Activated T-cell treated with anti-CD3 and anti-CD28 coated beads for 24 hours (primary cell): ENCODE measurements around the gene PAGR1.

Source experiments
- DNase-seq: peaks from one replicate; pipeline ENCODE4 v3.0.0-alpha.2; 2020; ENCODE audit warnings: low read depth

The PAGR1 gene

GRCh38 chr16:29837841-29838240 is 21.9 kb downstream of the PAGR1 start:
- DNase-seq: no peak

DNA sequence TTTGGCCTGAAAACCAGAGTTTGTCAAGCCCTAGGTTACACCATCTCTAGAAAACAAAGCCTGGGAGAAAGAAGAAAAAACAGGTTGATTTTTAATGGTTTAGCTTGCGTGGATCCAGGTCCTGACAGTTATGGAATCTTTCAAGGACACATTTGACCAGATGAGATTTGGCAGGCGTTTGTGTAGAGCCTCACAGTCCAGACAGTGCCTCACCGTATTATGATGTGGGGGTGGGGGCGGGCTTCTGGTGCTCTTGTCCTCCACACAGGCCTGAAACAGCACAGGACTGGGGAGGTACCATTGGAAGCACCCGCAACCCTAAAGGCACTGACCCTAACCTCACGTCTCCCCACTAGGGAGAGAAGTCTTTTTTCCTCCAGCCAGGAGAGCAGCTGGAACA is 23.9 kb downstream of the PAGR1 start:
- DNase-seq: no peak

DNA sequence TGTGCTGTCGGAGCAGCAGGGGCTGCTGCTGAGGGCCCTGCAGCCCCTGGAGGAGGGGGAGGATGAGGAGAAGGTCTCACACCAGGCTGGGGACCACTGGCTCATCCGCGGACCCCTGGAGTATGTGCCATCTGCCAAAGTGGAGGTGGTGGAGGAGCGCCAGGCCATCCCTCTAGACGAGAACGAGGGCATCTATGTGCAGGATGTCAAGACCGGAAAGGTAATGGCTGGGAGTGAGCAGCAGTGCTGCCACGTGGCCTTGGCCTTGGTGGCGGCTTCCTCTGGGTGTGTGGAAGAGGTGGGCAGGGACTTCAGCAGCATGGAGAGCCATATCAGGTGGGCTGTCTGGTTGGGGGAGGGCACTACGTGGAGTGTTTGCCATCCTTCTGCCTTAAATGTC is 24.3 kb downstream of the PAGR1 start:
- no peak for DNase-seq

- DNase-seq: no peak
Measured at GRCh38 chr16:29841631-29842030, 25.7 kb downstream of the PAGR1 start.

DNA sequence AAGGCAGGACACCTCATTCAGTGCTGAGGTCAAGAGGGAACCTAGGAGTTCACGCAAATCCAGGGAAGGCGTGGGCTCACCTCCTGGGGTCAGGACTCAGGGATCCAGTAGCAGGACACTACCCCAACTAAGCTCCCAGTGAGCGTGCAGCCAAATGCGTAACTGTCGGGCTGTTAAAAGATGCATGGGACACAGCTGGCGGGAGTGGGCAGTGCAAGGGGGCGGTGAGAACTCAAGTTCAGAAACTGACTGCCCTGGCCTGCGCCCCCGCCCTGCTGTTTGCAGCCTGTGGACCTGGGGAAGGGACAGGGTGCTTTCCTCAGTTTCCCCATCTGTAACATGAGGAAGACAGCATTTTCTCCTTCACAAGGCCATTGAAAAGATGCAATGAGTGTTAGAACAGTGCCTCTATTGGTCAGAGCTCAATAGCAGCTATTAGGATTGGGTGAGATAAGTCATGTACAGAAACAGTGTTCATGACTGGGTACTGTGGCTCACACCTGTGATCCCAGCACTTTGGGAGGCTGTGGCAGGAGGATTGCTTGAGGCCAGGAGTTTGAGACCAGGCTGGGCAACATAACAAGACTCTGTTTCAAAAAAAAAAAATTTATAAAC is 26.9 kb downstream of the PAGR1 start:
- no peak for DNase-seq

GRCh38 chr16:29843931-29844330 is 28.0 kb downstream of the PAGR1 start:
- no peak for DNase-seq

GRCh38 chr16:29844575-29845331 is 28.8 kb downstream of the PAGR1 start:
- DNase-seq: no peak

GRCh38 chr16:29845656-29846055 is 29.7 kb downstream of the PAGR1 start:
- no peak for DNase-seq

GRCh38 chr16:29848420-29849297 is 32.7 kb downstream of the PAGR1 start:
- DNase-seq: peak; percentile 66

DNA sequence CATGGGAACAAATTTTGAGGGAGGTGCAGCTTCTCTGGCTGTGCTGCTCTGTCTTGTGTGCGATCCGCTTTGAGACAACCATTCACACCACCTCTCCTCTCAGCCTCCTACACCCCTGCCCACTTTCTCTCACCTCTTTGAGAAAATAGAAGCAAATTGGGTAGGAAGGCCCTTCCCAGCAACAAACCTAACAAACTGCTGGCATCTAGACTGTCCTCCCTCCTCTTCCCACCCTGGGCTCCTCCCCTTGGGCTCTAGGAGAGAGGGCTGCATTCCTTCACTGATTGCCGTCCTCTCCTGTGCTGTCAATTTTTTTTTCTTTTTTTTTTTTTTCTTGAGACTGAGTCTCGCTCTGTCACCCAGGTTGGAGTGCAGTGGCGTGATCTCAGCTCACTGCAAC is 33.6 kb downstream of the PAGR1 start:
- no peak for DNase-seq

GRCh38 chr16:29850998-29851397 is 35.0 kb downstream of the PAGR1 start:
- DNase-seq: no peak

GRCh38 chr16:29852654-29853053 is 36.7 kb downstream of the PAGR1 start:
- no peak for DNase-seq

DNA sequence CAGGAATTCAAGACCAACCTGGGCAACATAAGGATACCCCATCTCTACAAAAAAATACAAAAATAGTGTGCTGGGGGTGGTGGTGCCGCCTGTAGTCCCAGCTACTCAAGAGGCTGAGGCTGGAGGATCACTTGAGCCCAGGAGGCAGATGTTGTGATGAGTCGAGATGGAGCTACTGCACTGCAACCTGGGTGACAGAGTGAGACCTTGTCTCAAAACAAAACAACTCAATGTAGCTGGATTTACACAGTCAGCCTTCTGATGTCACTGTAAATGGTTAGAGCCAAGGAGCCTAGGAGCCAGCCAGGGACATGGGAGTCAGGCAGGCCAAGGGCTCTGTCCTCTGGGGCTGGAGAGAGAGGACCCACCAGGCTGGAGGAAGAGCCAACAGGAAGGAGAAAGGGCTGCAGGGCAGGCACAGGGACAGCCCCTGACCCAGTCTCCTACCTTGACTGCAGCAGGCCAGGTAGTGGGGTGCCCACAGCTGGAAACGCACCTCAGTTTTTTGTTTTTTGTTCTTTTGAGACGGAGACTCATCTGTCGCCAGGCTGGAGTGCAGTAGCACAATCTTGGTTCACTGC is 38.7 kb downstream of the PAGR1 start:
- no peak for DNase-seq

GRCh38 chr16:29857133-29857760 is 41.3 kb downstream of the PAGR1 start:
- DNase-seq: no peak

GRCh38 chr16:29858149-29858849 is 42.3 kb downstream of the PAGR1 start:
- no peak for DNase-seq

DNA sequence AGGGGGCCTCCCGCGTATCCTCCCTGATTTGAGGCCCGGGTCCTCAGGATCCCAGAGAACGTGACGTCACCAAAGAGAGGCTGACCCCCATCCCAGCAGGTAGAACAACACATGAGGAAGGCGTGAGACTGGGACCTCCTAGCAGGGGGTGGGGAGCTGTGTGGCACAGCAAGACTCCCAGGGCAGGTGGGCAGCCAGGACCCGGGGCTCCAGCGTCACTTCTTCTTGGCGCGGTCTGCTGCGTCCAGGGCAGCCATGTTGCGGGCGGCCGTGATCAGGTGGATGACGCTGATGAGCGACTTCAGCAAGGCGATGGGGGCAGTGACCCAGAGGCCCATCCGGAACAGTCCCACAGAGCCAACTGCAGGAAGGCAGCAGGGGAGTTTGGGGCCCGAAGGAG is 43.0 kb downstream of the PAGR1 start:
- DNase-seq: no peak

DNA sequence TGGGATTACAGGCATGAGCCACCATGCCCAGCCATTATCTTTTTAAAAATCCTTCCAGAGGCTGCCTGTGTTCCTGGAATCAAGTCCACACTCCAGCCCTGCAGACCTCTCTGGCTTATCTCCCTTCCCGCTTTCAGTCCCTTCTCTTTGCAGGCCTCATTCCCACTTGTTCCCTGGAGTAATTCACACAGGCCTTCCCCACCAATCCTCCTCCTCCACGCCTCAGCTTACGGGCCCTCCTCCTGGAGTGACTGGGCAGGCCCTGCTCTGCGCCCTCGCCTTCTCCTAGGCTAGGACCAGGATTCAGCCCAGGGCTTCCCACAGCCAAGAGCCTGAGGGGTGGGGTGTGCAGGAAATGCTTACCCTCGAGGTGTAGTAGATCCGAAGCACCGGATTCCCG is 44.3 kb downstream of the PAGR1 start:
- DNase-seq: no peak

- no peak for DNase-seq
Measured at GRCh38 chr16:29862383-29862883, 46.5 kb downstream of the PAGR1 start.

- DNase-seq: peak; percentile 90
Measured at GRCh38 chr16:29862884-29863668, 47.1 kb downstream of the PAGR1 start, which contains the start of gene CDIPT. Gene CDIPT, minus strand, starts transcription at chr16:29863226. Its CDS starts 369 bp downstream, at chr16:29862857.

DNA sequence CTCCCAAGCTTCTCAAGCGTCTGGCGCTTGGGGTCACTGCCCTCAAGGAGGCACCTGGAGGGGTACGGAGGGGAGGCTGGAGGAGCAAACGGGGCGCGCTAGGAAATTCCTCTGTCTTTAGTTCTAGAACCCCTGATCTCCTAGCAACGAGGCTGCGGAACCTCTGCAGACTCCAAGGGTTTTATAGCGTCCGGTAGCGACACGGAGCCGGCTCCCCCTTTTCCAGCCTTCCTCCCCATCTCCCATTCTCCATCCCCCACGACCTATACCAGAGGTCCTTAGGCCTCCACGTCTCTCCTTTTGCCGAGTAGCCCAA is 47.7 kb downstream of the PAGR1 start:
- DNase-seq: no peak
